ENCODE results near the gene ZNF334.

The ZNF334 gene

DNA sequence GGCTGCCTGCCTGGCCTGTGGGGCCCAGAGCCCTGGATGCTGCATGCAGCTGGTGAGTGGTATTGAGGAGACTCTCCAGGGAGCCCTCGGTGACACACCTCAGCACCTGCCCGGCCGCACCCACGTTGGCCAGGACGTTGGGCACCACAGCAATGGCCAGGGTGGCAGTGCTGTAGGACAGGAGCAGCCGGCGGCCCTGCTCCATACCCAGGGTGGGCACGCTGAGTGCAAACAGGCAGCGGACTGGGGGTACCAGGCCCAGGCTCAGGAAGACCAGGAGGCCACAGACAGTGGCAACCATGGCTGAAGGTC, 32.4 kb upstream of the ZNF334 start:
- DNase-seq (ENCODE audit: low spot score), result no peak

DNA sequence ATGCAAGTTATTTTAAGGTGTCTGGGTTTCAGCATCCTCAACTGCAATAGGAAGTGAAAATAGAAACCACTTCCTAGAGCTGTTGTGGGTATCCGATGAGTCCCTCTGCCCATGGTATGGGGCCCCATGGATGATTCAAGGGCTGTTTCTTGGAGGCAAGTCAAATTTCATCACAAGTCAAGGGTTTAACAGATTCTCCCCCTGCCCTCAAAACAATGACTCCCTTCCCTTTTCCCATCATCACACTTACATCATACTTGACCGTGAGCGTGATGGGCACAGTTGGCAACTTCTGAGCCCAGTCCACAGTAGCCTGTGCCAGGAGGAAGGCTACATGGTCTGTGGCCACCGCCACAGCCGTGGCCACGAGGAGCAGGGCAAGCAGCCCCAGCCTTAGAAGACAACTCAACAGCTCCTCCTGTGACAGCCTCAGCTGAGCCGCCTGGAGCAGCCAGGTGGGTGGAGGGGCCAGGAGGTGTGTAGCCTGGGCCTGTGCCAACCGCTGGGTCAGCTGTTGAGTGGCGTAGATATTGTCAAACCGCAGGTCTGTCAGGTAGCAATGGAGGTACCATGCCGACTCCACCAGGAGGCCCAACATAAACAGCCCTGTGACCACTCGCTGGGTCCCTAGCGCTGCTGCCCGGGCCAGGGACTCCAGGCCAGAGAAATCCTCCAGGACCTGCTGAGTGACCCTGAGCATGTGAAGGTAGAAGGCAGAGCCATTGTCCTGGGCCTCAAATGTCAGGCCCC, 31.9 kb upstream of the ZNF334 start:
- no peak for DNase-seq (ENCODE audit: low spot score)

DNA sequence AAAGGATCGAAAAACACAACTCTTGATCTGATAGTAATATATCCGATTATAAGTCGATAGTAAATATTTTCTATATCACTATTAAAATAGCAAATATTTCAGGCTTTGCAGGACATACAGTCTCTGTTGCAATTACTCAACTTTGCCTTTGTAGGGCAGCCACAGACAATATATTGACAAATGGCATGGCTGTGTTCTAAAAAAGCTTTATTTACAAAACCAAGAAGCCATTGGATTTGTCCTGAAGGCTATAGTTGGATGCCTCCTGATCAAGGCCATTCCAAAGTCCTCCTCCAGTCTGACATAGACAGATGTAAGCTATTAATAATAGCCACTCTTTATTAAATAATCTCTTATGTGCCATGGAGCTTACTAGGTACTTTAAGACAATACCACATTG, 31.2 kb upstream of the ZNF334 start:
- no peak for DNase-seq (ENCODE audit: low spot score)

DNA sequence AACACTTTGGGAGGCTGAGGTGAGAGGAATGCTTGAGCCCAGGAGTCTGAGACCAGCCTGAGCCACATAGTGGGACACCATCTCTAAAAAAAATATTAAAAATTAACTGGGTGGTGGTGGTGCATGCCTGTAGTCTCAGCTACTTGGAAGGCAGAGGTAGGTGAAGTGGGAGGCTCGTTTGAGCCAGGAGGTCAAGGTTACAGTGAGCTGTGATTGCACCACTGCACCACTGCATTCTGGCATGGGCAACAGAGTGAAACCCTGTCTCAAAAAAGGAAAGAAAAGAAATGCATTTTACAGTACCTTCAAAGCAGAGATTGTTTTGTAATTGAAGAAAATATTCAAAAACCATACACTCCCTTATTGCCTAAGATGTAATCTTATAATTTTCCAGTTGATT, 30.6 kb upstream of the ZNF334 start:
- DNase-seq (ENCODE audit: low spot score), result no peak

DNA sequence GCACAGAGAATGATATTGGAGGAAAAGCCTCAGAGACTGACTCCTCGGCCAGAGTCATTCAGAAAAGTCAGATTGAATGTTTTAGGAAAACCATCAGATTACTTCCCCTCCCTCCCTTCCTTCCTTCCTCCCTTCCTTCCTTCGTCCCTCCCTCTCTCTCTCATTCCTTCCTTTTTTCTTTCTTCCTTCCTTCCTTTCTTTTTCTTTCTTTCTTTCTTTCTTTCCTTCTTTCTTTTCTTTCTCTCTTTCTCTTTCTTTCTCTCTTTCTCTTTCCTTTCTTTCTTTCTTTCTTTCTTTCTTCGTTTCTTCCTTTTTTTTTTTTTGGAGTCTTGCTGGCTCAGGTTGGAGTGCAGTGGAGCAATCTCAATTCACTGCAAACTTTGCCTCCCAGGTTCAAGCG, 29.7 kb upstream of the ZNF334 start:
- DNase-seq (ENCODE audit: low spot score), result no peak

DNA sequence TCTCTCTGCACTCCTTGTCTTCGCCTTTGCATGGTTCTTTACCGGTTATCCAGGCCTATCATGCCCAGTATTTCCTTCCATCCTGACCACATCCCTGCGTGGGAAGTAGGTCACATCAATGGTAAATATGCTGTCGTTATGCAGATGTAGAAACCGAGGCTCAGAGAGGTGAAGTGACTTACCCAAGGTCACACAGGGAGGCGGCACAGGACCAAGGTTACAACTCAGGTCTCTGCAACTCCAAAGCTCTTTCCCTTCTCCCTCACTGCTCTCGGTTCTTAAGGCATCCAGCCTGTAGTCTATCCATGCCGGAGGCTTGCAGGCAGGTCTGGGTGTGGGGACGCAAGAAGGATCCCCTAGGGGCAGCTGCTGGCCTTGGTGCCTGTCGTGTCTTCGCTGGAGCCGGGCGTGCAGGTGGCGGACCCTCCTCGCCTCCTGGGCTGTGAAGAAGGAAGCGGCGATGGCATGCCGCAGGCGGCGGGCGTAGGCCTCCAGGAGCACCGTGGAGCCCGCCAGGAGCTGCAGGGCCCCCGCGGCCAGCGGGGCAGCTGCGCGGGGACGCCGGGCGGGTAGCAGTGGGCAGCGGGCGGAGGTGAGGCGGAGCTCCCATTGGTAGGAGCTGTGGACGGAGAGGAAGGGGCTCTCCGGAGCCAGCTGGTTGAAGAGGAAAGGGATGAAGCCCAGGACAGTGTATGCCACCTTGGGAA, 28.0 kb upstream of the ZNF334 start:
- DNase-seq (ENCODE audit: low spot score), result no peak

DNA sequence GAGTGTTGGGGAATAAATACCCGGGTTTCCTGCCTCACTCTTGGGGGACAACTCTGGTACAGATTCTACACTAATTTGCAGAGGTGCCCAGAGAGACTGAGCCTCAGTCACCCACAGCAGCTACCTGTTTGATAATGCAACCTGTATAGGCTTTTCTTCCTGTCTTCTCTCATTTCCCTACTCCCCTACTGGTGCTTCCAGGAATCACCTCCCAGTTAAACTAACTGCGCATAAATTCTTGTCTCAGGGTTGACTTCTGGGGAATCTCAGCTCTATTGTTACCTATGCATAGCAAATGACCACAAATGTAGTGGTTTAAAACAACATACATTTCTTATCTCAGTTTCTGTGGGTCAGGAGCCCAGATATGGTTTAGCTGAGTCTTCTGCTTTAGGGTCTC, 25.8 kb upstream of the ZNF334 start:
- no peak for DNase-seq (ENCODE audit: low spot score)

DNA sequence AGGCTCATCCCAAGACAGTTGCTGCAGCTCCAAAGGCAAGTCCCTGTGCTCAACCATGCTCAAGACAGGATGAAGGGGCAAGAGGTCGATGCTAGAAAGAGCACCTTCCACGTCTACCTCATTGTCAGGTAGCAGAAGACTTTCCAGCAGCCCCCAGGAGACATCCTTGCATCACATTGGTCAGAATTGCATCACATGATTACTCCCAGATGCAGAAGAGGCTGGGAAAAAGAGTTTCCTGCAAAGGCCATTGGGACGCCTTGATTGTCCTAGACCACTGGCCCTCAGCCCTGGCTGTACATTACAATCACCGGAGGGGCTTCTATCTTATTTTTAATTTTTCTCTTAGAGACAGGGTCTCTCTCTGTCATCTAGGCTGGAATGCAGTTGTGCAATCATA, 17.3 kb upstream of the ZNF334 start:
- DNase-seq (ENCODE audit: low spot score), result no peak

DNA sequence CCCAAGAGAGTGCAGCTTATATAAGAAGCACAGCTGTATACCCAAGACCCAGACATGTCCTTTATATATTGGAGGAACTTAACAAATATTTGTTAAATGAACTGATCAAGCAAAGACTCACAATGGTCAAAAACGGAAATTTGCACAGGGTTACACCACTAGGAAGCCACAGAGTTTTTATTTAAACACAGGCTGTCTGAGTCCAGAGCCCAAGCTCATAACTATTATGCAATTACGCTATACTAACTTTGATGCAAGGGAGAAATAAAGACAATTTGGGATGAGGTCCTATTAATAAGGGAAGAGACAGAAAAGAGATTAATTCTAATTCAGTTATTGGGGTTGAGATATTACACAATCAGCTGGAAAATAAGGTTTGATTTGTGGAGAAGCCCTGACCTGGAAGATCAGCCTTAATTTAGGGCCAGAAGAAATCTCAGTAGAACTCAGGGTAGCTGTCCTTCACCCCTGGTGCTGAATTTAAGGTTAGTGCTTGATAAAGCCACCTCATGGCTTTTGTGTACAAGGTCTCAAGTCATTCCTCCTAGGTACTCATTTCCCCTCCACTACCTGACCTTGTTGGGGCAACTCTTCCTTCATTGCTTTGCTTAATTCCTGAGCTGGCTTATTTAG, 10.5 kb upstream of the ZNF334 start:
- DNase-seq (ENCODE audit: low spot score), result no peak

DNA sequence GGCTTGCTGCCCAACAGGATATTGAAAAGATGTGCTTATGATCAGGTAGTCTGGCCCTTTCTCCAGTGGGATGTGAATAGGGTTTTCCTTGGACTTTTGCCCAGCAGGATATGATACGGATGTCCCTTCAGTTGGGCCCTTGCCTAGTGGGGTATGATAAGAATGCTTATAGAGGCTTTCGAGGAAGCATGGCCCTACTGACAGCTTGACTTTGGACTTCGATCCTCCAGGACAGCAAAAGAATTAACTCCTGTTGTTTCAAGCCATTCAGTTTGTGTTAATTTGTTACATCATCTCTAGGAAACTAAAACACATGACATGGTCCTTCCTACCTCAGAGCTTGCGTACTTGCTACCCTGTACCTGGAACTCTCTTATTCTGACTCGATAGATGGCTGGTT, 9.7 kb upstream of the ZNF334 start:
- no peak for DNase-seq (ENCODE audit: low spot score)

DNA sequence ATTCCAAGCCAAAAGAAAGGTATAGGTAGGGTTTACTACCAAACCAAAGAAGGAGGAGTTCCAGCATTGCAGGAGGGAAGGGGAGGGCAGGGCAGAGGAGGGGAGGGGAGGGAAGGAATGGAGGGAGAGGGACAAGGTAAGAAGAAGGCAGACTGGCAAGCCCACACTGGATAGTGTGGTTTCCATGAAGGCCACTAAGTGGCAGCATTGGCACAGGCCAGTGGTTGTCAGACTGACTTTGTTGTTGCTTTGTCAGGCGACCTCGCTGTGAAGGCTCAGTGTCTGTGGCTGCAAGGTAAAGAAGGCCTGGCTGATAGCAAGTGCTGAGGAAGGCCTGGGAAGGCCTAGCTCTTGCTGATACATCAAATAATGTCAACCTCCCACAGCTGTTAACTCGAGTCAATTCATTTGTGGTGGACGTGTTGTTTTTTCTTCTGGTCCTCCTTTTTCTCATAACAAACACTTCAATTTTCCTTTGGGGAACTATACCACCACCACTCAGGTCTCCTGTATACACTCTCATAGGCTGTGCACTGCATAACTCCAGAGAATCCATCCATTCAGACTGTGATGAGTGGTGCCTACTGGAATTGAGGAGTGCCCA, 7.7 kb upstream of the ZNF334 start:
- DNase-seq (ENCODE audit: low spot score), result peak; percentile 74

DNA sequence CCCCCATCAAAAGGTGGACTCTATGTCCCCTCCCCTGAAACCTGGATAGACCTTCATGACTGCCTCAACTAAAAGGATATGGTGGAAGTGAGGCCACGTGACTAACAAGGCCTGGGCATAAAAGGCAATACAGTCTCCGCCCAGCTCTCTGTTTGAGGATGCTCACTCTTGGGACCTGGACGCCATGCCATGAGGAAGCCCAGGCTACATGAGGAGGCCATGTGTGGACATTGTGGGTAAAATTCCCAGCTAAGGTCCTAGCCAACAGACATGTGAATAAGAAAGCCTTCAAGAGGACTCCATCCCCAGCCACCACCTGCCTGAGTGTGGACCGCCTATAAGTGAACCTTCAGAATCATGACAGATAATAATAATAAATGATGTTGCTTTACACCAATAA, 7.2 kb upstream of the ZNF334 start:
- DNase-seq (ENCODE audit: low spot score), result no peak

DNA sequence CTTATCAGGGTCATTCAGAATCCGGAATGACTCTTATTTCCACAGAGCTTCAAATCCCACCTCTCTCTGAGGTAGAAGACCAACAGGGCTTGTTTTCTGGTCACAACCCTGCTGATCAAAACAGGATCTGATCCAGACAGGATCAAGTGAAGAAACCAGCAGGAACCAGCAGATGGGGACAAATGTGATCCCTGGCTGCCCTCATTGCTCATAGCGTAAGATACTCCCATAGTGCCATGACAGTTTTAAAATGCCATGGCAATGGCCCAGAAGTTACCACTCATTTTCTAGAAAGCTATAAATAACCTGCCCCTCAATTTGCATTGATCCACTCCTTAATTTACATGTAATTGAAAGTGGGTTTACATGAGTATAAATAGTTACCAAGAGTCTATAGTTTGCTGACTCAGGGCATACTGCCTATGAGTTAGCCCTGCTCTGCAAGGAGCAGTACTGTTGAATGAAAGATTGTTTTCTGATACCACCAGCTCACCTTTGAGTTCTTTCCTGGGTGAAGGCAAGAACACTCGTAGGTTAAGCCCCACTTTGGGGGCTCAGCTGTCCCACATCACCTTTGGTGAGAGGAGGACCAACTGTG, 6.2 kb upstream of the ZNF334 start:
- DNase-seq (ENCODE audit: low spot score), result no peak

DNA sequence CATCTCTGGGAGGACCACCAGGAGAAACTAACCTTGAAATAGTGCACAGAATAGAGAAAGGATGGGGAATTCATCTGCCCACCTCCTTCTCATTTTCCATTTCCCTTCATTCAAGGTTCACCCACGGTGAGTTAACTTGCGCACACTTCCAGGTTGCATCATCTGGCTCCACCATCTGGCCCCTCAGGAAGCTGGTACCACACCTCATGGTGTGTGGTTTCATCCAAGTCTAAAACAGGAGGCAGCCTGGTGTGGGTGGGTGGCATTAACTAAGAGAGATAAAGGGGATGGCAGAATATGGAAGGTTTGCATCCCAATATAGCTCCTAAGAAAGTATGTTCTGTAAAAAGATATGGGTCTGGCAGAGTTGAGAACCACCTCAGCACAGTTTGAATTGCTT, 3.8 kb downstream of the ZNF334 start:
- DNase-seq (ENCODE audit: low spot score), result no peak

DNA sequence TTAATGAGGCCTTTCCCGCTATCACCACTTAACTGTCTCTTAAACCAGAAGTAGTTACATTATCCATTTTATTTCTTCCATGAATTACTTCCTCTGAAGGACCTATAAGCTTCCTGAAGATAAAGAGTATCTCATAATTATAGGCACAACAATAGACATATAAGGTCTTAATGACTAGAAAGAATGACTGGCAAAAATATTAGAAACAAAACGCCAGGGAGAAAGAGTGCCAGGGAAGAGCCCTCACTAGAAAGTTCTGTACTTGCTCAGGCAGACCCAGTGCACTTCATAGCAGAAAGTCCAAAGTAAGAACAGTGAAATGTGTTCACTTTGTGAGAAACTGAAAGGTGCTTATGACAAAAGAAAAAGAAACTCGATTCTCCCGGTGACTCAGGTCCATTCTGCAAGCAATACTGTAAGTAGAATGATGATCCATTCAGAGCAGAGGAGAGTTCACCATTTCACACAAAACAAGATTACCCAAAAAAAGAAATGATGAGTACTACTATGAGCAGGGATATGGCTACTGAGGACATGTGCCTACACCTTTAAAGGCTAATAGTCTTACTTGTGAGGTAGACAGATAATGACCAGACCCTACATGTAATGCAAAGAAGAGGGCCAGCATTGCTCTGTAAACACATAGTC, 5.5 kb downstream of the ZNF334 start:
- no peak for DNase-seq (ENCODE audit: low spot score)

DNA sequence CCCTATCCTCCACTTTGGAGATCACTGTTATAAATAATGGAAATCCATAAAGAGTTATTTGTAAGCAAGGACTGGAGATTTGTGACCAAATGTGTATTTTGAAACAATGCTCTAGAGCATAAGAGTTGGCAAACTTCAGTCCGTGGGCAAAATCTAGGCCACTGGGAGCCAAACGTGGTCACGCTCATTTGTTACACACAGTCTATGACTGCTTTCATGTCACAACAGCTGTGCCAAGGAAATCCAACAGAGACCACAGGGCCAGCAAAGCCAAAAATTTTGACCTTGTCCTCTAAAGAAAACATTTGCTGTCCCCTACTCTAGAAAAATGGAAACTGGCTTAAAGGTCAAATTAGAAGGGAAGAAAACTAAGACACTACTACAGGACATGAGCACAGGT, 7.9 kb downstream of the ZNF334 start:
- no peak for DNase-seq (ENCODE audit: low spot score)

DNA sequence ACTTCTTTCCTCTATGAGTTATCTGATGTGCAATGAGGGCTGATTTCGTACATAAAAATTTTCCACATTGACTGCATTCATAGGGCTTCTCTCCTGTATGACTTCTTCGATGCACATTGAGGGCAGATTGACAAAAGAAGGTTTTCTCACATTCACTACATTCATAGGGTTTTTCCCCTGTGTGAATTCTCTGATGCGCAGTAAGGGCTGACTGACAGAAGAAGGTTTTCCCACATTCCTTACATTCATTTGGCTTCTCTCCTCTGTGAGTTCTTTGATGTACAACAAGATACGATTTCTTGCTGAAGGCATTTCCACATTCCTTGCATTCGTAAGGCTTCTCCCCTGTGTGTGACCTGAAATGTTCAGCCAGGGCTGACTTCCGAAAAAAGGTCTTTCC, 11.4 kb downstream of the ZNF334 start:
- DNase-seq (ENCODE audit: low spot score), result no peak

DNA sequence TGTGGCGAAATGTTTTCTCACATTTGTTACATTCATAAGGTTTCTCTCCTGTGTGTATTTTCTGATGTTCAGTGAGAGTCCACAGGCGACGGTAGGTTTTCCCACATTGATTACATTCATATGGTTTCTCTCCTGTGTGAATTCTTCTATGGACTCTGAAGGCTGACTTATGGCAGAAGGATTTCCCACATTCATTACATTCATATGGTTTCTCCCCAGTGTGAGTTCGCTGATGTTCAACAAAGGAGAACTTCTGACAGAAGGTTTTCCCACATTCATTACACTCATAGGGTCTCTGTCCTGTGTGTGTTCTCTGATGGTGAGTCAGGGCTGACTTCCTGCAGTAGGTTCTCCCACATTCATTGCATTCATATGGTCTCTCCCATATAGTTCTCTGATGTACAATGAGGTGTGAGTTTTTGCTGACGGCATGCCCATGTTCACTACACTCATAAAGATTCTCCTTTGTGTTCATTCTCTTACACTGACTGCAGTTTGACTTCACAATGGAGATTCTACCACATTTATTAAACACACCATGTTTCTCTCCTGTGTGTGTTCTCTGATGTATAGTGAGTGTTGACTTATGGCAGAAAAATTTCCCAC, 11.9 kb downstream of the ZNF334 start:
- DNase-seq (ENCODE audit: low spot score), result no peak

DNA sequence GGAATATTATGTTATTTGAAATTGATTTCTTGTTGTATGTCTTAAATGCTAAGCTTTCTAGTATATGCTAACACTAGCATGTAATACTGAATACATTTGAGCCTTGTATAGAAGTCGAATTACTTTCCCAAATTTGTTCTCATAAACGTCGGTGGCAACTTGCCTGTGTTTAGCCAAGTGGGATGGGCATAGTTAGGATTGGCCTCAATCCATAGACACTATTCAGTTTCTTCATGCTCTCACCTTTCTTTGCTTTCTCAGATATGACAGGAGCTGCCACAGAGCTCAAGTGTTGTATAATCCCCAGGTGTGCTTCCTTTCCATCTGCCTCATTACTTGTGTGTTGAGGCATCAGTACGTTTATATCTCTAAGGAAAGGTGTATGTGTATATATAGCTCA, 19.3 kb downstream of the ZNF334 start:
- no peak for DNase-seq (ENCODE audit: low spot score)

DNA sequence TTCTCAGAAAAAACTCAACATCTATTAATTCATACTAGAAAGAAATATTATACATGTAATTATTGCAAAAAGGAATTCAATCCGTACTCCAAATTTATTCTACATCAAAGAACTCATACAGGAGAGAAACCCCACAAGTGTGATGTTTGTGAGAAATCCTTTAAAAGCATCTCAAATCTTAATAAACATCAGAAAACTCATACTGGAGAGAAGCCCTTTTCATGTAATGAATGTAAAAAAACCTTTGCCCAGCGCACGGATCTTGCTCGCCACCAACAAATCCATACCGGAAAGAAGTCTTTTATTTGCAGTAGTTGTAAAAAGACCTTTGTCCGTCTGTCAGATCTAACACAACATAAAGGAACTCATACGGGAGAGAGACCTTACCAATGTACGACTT, 22.0 kb downstream of the ZNF334 start:
- DNase-seq (ENCODE audit: low spot score), result no peak

DNA sequence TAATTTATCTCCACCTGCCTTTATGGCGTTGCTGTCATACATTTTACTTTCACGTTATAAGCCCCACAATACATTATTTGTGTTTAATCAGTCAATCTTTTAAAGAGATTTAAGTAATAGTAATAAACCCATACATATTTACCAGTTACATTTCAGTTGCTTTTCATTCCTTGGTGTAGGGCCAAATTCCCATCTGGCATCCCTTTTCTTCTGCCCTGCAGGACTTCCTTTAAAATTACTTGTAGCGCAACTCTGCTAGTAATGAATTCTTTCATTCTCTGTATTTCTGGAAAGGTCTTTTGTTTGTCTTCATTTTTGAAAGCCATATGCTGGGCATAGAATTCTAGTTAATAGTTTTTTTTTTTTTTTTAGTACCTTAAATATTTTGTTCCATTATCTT, 24.9 kb downstream of the ZNF334 start:
- no peak for DNase-seq (ENCODE audit: low spot score)

DNA sequence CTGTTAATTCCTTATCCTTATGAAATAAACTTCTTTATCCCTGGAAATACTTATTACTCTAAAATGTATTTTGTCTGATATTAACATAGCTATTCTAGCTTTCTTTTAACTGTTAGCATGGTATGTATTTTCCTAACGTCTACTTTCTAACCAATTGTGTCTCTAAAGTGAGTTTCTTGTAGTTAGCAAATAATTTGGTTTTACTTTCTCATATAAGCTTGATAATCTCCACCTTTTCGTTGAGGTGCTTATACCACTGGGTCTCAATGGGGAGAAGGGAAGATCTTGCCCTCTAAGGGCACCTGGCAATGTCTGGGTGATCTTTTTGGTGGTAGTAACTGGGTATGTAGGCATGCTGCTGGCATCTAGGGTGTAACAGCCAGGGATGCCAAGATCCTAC, 25.7 kb downstream of the ZNF334 start:
- DNase-seq (ENCODE audit: low spot score), result no peak

Data from AG08396 (cell line).